A673 (cell line): ENCODE results near the gene LRRC71. TPM values are rescaled to one million over a fixed set of nuclear protein-coding genes. Genes with fewer than 3 reads are reported as not detected.

Experiments used
- BruUV-seq: library from RNA; stranded (reverse); fragments of 400-500 nt; replicated peaks from 2 replicates; lab custom pipeline; 2021; lab: Mats Ljungman, UMichigan
- CTCF ChIA-PET: fragments of 300-600 bp; sonication (Branson Sonifier 250); formaldehyde crosslinking; loops from one replicate; lab custom pipeline; 2022; ENCODE audit warnings: antibody characterized with exemption; lab: Charles Lee
- POLR2A ChIA-PET: fragments of 300-600 bp; sonication (Branson Sonifier 250); formaldehyde crosslinking; loops from one replicate; lab custom pipeline; 2022; ENCODE audit warnings: antibody characterized with exemption; ENCODE audit not compliant: low non-redundant PET; lab: Charles Lee
- DNase-seq: peaks from one replicate; pipeline ENCODE4 v3.0.0-alpha.2; 2015; ENCODE audit warnings: low spot score
- H3K27ac ChIP-seq: fragments of 200-600 bp; sonication (generic); 2 replicates; pipeline ENCODE4 v1.5.1; 2016; ENCODE audit warnings: mixed run types, low read depth, mild to moderate bottlenecking, mixed read lengths, antibody characterized with exemption, low read length; ENCODE audit not compliant: poor library complexity, severe bottlenecking
- H3K27me3 ChIP-seq: fragments of 200-600 bp; sonication (generic); replicated peaks from 2 replicates; pipeline ENCODE4 v1.6.1; 2017; ENCODE audit warnings: mixed run types, low read depth, mild to moderate bottlenecking, mixed read lengths, antibody characterized with exemption, low read length; ENCODE audit not compliant: insufficient read depth, poor library complexity
- H3K36me3 ChIP-seq: fragments of 200-600 bp; sonication (generic); 2 replicates; pipeline ENCODE4 v1.6.1; 2016; ENCODE audit warnings: mixed run types, mild to moderate bottlenecking, mixed read lengths, antibody characterized with exemption, low read length; ENCODE audit not compliant: insufficient read depth, poor library complexity, severe bottlenecking
- H3K4me1 ChIP-seq: fragments of 200-600 bp; sonication (generic); 2 replicates; pipeline ENCODE4 v1.6.1; 2017; ENCODE audit warnings: mixed run types, mild to moderate bottlenecking, mixed read lengths, antibody characterized with exemption, low read length; ENCODE audit not compliant: insufficient read depth, poor library complexity, severe bottlenecking
- H3K4me3 ChIP-seq: fragments of 200-600 bp; sonication (generic); 2 replicates; pipeline ENCODE4 v1.5.1; 2016; ENCODE audit warnings: low read depth, mixed run types, mild to moderate bottlenecking, mixed read lengths, low read length; ENCODE audit not compliant: poor library complexity, severe bottlenecking
- H3K9me3 ChIP-seq: fragments of 200-600 bp; sonication (generic); 2 replicates; pipeline ENCODE4 v1.6.1; 2016; ENCODE audit warnings: mixed run types, low read depth, mild to moderate bottlenecking, mixed read lengths, antibody characterized with exemption, low read length; ENCODE audit not compliant: poor library complexity, severe bottlenecking
- EZH2 ChIP-seq: fragments of 200-600 bp; sonication (generic); IDR thresholded peaks from 2 replicates; pipeline ENCODE4 v1.6.1; 2017; ENCODE audit warnings: borderline replicate concordance, low read depth, mild to moderate bottlenecking, mixed read lengths, antibody characterized with exemption, low read length; ENCODE audit not compliant: poor library complexity, severe bottlenecking
- intact Hi-C: fragments of 100-400 bp; cut with micrococcal nuclease; formaldehyde crosslinking; loops from one replicate; pipeline ENCODE4 v1.10.0; 2022; ENCODE audit not compliant: unreplicated experiment
- total RNA-seq: library from RNA; stranded (reverse); gene quantifications from 2 replicates; pipeline ENCODE4 v1.2.3, GENCODE V29; 2021
- TF ChIP-seq, protein P1 (sequence below): fragments of 300-800, 200-600 bp; sonication (generic); conservative IDR thresholded peaks from 2 replicates; pipeline ENCODE4 v1.5.1; 2017; ENCODE audit warnings: low read depth, mild to moderate bottlenecking, antibody characterized with exemption, low read length, moderate library complexity, mixed read lengths

The LRRC71 gene
- total RNA-seq, 1 experiment from 2014 or later = not detected

DNA sequence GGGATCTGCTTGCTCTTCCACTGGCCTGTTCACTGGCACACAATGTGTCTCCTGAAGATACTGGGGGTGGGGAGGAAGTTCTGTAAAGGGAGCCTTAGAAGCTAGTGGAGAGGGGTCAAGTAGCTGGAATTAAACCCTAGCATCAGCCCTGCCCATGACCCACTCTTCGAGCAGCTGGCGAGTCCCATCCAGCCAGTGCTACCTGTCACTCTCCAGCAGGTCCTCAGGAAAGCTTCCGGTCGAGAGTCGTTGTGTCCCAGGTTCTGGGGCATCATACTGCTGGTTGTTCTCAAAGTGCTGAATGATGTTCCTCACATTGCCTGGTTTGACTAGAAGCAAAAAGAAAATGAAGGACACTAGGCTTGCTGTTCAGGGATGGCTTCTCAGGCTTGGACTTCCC lies 30.9 kb downstream of the LRRC71 start:
- TF ChIP-seq, protein P1, sequence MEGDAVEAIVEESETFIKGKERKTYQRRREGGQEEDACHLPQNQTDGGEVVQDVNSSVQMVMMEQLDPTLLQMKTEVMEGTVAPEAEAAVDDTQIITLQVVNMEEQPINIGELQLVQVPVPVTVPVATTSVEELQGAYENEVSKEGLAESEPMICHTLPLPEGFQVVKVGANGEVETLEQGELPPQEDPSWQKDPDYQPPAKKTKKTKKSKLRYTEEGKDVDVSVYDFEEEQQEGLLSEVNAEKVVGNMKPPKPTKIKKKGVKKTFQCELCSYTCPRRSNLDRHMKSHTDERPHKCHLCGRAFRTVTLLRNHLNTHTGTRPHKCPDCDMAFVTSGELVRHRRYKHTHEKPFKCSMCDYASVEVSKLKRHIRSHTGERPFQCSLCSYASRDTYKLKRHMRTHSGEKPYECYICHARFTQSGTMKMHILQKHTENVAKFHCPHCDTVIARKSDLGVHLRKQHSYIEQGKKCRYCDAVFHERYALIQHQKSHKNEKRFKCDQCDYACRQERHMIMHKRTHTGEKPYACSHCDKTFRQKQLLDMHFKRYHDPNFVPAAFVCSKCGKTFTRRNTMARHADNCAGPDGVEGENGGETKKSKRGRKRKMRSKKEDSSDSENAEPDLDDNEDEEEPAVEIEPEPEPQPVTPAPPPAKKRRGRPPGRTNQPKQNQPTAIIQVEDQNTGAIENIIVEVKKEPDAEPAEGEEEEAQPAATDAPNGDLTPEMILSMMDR = no peak
- TF ChIP-seq EZH2 = no peak
- CTCF ChIA-PET = no interaction called here
- Histone ChIP-seq H3K36me3 (peaks cover 5% of the 10 kb centered on the region), H3K4me1 (no peaks in the 10 kb centered on the region), H3K4me3 (no peak overlapping the region), H3K27ac (no peak overlapping the region), H3K9me3 (no peaks in the 10 kb centered on the region), H3K27me3 (no peaks in the 10 kb centered on the region)
- DNase-seq = no peak
- POLR2A ChIA-PET = no interaction called here
- intact Hi-C loops = no loop called here
- BruUV-seq = no TSS peak

DNA sequence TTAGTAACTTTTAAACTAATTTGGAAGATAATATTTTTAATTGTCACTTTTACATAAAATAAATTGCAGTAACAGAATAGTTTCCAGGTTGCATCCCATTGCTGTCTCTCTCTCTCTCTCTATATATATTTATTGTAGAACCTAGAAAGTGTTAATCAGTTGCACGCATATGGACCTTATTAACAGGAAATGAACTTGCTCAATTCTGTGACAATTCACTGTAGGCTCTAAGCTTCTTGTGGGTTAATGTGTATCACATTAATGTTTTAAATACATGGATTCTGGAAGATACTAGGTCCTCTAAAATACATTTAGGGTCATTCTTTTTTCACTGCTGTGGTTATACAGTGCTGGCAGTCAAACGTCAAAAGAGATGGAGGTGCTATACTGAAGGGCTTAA lies 33.1 kb downstream of the LRRC71 start:
- no peak overlapping the region for H3K4me3 ChIP-seq
- H3K27ac ChIP-seq = no peak overlapping the region
- DNase-seq = no peak

DNA sequence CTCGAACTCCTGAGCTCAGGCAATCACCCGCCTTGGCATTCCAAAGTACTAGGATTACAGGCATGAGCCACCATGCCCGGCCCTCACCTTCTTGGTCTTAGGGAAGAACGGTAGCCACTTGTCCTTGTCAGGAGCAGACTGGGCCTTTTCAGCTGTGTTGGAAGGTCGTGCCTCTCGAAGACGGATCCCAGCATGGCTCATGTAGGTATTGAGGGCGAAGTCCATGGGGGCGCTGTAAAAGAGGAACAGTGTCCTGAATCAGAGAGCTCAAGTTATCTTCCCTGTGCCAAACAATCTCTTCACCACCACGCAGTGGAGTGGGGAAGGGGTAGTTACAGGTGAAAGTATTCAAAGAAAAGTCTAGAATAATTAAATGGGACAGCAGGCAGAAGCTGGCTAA lies 35.9 kb downstream of the LRRC71 start:
- BruUV-seq = no TSS peak
- no peak for TF ChIP-seq EZH2
- TF ChIP-seq, protein P1 = no peak
- POLR2A ChIA-PET = no interaction called here
- no peaks in the 10 kb centered on the region for H3K27me3 ChIP-seq
- no peaks in the 10 kb centered on the region for H3K9me3 ChIP-seq
- DNase-seq = no peak
- no peak overlapping the region for H3K27ac ChIP-seq
- intact Hi-C loops = no loop called here
- CTCF ChIA-PET = interaction anchor here (0.6 kb wide), 1 partner anchor 255 kb away, joined by 4 read pairs; no protein-coding TSS in a partner anchor
- no peaks in the 10 kb centered on the region for H3K4me1 ChIP-seq
- H3K36me3 ChIP-seq = peaks cover 23% of the 10 kb centered on the region
- no peak overlapping the region for H3K4me3 ChIP-seq

More for the DNA sequence above, 33.1 kb downstream of the LRRC71 start:
- POLR2A ChIA-PET = no interaction called here
- Histone ChIP-seq H3K9me3 (no peaks in the 10 kb centered on the region), H3K36me3 (peaks cover 18% of the 10 kb centered on the region), H3K27me3 (no peaks in the 10 kb centered on the region), H3K4me1 (no peaks in the 10 kb centered on the region)
- CTCF ChIA-PET = no interaction called here
- intact Hi-C loops = no loop called here
- TF ChIP-seq EZH2 = no peak
- TF ChIP-seq, protein P1 = no peak
- no TSS peak for BruUV-seq
